HG03064 (cell line): Measurements from ENCODE around the gene ELAPOR2.
"Not testable (repeated sequence)": the region's sequence is repeated elsewhere in the genome, so short reads cannot be mapped to it uniquely, and the experiment has no call there.

ENCODE experiments used
- ATAC-seq: cut with Tn5 transposase; IDR thresholded peaks from one replicate; pipeline ENCODE4 v1.9.1; 2021; ENCODE audit warnings: low read depth; ENCODE audit not compliant: unreplicated experiment

Gene ELAPOR2, protein sequence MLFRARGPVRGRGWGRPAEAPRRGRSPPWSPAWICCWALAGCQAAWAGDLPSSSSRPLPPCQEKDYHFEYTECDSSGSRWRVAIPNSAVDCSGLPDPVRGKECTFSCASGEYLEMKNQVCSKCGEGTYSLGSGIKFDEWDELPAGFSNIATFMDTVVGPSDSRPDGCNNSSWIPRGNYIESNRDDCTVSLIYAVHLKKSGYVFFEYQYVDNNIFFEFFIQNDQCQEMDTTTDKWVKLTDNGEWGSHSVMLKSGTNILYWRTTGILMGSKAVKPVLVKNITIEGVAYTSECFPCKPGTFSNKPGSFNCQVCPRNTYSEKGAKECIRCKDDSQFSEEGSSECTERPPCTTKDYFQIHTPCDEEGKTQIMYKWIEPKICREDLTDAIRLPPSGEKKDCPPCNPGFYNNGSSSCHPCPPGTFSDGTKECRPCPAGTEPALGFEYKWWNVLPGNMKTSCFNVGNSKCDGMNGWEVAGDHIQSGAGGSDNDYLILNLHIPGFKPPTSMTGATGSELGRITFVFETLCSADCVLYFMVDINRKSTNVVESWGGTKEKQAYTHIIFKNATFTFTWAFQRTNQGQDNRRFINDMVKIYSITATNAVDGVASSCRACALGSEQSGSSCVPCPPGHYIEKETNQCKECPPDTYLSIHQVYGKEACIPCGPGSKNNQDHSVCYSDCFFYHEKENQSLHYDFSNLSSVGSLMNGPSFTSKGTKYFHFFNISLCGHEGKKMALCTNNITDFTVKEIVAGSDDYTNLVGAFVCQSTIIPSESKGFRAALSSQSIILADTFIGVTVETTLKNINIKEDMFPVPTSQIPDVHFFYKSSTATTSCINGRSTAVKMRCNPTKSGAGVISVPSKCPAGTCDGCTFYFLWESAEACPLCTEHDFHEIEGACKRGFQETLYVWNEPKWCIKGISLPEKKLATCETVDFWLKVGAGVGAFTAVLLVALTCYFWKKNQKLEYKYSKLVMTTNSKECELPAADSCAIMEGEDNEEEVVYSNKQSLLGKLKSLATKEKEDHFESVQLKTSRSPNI

DNA sequence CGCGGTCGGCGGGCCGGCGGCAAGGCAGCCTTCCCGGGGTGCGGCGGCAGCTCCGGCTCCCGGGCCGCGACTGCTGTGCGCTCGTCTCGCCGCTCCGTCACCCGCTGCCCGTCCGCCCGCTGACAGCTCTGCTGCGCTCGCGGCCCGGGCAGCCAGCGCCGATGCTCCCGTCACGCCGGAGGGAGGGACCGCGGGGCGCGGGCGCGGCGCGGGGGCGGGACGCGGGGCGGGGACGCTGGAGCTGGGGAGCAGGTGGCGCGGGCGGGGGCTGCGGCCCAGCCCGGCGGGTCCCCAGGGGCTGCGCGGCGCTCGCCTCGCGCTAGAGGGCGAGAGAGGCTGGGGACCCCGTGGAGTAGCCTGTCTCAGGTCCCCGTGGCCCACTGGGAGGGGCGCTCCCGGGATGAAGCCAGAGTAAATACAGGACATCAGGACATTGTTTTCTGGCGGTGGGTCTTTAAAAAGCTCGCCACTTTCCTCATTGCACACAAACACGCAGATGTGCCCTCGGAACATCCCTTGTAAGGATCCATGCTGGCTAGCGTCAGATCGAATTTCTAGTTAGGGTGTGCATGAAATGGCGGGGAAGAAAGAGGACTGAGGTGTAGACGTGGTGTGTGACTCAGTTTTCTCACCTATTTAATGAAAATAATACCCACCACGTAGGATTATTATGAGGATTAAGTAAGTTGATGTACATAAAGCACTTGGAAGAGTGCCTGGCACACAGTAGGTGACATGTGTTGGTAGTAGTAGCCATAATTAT, at the start of gene ELAPOR2:
Gene ELAPOR2 (minus strand): TSS at position 130 of the 763 bp plus-strand sequence. CDS start 141 bp downstream, outside the sequence.
- peak; percentile 95 for ATAC-seq

DNA sequence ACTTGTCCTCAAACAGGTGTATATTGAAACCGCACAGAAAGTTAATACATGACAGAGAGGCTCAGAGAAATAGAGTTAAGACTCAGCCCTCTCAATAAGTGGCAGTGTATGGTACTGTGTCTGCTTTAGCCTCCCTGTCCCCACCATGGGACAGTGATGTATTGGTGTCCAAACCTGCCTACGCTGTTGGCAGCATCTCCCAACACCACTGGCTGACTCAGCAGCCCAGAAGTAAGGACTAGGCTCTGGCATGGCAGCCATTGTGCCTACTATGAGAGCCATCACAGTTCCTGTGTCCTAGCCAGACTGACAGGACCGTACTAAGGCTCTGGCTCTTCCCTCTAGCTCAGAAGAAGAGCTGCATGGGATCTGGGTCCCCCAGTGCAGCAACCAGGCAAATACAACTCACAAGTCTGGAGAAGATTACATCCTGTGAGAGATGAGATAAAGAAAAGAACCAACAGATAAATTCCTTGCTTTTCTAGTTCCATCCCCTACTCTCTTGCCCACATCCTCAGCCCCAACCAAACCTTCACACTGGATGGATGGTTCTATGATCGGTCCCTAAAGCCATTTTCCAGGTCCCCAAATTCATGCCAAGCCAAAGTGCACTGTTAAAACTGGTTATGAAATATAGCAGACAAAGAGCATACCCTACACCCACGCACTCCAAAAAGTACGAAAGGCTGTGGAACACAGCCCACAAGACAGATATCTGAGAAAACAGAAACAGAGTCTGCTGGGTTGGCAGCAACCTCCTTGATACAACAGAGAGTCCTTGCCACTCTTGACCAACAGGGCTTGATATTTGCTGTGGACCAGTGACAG, 48.7 kb upstream of the ELAPOR2 start:
- no peak for ATAC-seq

DNA sequence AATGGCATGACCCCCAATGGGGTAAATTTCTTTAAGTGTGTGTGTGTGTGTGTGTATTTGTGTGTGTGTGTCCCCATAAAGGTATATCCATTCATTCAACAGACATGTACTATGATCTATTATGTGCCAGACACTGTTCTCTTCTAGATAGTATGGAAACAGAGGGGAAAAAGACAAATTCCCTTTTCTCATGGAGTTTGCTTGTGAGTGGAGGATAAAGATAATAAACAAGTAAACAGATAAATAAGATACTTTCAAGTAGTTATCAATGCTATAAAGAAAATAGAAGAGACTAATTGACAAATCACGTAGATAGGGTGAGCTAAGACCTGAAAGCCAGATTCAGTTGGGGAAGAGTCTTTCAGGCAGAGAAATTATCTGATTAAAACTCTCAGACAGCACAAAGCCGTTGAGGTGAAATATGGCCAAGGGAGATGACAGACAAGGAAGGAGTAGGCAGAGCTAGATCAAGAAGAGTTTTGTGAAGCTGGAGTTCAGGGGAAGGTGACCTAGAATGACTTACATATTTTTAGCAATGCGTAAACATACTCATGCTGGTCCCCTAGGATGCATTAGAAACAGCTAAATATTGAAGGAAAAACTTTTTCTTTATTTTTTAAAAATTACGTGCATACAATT, 47.6 kb upstream of the ELAPOR2 start:
- no peak for ATAC-seq

DNA sequence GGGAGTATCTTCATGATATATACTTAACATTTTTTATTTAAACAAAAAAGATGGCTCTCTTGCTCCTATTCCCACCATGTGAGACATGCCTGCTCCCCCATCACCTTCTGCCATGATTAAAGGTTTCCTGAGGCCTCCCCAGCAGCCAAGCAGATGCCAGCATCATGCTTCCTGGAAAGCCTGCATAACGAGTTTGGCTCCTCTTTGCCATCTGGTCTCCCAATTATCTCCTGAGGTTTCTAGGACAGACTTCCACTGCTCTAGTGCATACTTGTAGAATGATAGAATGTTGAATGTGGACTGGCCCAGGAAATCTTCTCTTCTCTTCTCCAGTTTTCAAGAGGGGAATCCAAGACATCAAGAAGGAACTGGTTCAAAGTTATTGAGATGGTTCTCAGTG, 45.9 kb upstream of the ELAPOR2 start:
- no peak for ATAC-seq

DNA sequence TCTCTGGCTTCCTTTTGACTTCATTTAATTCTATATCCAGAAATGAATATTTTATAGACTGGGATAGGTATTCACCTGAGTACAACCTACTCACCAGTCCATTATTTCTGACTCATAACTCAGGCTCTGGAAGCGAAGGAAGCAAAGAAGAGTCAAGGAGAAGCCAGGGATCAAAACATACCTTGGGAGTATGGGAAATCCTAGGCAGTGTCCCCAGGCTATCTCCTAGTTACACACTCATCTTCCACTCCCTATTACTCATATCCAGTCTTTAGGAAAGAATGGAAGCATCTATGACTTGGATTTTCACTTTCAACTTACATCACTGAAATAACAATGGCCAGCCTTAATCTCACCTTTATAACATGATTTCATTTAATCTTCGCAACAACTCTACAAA, 40.9 kb upstream of the ELAPOR2 start:
- no peak for ATAC-seq

DNA sequence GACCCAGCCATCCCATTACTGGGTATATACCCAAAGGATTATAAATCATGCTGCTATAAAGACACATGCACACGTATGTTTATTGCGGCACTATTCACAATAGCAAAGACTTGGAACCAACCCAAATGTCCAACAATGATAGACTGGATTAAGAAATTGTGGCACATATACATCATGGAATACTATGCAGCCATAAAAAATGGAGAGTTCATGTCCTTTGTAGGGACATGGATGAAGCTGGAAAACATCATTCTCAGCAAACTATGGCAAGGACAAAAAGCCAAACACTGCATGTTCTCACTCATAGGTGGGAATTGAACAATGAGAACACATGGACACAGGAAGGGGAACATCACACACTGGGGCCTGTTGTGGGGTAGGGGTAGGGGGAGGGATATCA, 37.9 kb upstream of the ELAPOR2 start:
- not testable (repeated sequence) for ATAC-seq

DNA sequence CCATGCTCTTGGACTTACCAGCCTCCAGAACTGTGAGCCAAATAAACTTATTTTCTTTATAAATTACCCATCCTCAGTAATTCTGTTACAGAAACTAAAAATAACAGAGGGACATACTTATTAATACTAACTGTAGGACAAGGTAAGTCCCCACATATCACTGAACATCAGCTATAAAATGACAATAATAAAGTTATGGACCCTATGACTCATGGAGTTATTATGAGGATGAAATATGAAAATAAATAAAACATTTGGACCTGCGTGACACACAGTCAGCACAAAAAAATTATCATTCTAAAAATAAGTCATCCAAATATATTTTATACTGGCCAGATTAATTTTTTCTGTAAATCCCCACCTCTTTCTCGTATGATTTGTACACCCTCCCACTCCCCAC, 34.9 kb upstream of the ELAPOR2 start:
- ATAC-seq: no peak

DNA sequence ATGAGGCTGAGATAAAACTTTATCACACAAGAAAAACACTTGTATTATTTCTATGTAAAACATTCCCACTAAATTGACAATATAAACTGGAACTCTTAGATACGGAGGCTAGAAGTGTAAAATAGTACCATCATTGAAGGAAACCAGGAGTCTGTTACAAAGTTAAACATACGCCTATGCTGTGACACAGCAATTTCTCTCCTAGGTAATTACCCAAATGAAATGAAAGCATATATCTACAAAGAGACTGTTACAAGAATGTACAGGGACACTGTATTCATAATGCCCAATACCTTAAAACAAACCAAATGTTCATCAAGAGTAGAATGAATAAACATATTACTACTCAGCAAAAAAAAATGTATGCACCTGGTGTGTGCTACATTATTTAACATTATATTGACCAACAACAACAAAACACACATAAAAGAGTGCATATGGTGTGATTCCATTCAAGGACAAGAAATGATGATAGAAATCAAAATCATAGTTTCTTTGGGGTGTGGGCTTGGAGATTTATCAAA, 33.2 kb upstream of the ELAPOR2 start:
- no peak for ATAC-seq

DNA sequence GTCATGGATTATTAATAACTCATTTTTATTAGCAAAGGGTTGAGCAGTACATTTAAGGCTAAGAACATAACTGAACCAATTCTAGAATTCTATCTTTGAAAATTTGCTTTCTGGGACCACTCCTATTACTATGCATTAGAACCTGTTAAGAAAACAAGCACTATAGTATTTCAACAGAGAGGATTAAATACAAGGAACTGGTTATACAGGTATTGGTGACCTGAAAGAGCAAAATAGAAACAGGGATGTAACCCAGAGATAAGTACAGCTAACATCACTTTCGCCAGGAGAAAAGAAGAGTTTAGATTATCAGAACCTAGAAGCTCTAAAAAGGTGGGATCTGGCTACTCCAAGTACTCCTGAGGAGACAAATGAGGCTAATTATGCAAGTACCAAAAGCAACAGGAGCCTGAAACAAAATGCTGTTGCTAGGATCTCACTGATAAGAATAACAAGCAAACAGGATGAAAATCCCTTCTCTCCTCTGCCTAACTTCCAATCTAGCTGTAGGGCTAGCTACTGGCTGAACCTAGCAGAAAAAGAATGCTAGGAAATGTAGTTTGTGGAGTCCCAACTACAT, 32.1 kb upstream of the ELAPOR2 start:
- ATAC-seq: no peak

DNA sequence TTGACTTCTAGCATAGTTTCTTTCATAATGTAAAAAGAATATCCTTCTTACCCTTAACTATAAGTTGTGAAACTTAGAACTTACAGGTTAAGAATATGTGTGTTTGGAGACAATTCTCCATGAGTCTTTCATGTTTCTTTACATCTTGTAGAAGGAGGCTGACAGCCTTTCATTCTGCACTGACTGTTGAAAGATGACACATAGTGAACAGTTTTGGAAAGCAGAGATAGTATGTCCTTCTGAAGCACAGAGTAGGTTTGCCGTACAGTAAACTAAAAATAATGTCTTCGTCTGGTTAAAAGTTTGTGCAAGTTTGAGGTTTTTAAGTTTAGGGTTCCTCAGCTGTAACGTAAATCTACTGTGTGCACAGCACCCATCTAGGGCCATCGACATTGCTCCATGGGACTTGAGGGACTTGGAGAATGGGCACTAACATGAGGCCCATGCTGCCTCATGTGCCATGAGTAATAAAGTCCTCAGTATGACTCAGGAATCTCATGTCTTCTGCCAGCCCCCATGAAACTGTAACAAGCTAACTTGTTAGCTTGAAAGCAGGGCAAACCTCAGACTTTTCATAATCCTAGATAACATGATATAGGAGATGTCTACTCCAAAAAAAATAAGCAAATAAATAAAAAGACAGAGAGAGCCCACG, 24.5 kb upstream of the ELAPOR2 start:
- ATAC-seq: no peak

DNA sequence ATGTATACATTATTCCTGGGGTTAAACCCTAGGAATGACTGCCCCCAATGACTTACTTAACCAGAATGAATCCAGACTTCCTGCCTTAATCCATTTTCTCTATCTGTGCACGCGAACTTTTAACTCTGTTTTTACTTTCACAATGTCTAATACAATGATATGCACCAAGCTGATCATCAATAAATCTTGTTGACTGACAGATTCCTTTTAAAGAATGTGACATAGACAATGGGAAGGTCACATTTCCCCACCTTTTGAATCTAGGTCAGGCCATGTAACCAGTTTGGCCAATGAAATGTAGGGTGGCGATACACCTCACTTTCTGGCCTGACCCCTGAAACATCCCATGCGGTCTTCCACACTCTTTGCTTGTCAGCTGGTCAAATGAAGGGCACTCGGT, 23.2 kb upstream of the ELAPOR2 start:
- no peak for ATAC-seq

DNA sequence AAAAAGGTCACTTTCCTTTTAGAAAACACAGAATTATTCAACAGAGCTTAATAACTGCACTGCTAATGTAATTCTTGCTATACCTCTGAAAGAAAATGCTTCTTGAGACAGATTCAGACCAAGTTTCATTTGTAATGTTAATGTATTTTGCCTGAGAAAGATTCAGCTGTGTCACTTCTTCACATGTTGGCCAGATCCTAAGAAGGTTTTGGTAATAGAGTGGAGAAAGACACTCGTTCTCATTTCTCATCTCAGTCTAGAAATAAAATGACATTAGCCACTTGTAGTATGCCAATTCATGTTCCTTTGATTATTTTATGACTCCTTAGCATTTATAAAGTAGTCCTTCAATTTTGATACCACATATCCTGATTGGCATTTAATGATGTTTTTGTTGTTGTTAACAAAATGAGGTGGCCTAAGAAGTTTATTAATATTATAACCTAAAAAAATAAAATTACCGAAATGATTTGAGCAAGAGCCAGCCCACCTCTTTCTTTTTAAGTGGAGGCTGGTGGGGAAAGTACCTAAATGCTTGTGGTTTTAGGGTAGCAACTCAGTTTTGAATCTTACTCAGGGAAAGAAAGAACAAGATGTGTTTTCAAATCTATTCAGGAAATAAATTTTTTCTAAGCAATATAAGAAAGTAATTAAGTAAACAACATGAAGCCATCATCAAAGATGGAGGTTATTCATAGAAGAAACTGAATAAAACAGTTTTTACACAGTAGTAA, 16.4 kb upstream of the ELAPOR2 start:
- ATAC-seq: no peak

DNA sequence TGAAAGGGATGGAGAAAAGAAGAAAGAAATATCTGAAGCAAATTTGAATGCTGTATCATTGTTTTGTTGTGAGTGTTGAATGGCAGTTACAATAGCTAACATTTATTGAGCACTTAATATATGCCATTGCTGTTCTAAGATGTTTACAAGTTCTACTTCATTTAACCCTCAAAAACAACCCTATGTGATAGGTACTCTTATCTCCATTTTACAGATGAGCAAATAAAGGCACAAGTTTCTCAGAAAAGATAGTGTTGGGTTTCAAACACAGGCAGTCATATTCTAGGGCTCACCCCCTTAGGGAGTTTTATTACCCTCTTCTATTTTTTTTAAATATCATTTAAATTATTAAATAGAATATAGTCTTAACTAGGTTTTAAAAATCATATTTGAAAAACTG, 8.3 kb upstream of the ELAPOR2 start:
- ATAC-seq: no peak

DNA sequence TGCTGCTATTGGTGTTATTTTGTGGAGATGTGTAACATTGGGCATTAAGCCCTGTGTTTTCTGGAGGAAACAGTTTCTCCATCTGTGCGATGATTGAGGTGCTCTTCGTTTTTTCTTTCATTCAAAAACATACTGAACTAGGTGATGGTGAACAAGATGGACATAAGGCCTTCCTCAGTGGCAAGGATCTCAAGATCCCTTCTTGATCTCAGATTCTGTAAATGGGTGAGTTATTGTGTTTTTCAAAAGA, 759 bp upstream of the ELAPOR2 start:
- no peak for ATAC-seq

DNA sequence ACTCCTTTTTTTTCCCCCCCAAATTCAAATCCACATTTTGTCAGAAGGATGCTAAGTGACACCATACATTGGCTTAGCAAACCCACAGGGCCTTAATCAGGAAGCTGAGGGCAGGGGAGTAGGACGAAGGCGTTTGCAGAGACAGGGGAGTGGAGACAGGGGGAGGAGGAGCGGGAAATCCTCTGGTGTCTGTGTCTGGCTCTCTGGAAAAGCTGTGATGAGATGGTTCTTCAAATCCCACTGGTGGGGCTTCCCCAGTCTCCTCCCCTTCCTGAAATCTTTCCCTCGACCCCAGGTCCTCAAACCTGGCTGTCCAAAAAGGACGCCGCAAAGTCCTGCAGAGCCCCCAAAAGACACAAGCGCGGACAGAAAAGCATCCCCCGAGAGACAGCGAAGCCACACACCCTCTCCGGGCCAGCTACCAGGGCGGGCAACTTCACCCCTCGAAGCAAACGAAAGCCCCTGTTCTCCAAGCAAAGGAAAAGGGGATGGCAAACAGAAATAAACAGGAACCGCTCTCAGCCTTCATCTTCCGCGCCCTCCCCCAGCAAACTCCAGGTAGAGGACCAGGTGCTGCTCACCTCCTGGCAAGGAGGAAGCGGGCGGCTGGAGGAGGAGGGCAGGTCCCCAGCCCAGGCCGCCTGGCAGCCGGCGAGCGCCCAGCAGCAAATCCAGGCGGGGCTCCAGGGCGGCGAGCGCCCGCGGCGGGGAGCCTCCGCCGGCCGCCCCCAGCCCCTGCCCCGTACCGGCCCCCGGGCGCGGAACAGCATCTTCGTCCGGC, 520 bp downstream of the ELAPOR2 start:
- peak; percentile 54 for ATAC-seq

DNA sequence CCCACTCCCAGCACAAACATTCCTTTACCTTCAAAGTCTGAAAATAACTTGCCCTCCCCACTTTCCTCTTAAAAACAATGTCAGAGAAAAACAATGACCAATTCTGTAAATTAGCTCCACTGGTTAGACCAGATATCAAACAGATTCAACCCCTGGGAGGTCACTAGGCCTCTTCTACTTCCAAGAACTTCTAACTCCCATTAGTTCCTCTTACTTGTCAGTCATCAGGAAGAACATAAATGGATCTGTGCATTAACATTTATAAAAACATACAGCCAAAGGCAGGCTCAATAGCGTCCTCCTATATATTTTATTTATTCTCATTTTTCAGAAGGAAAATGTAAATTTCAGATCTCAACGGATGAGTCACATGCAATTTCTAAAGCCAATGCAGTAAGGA, 2.2 kb downstream of the ELAPOR2 start:
- no peak for ATAC-seq

DNA sequence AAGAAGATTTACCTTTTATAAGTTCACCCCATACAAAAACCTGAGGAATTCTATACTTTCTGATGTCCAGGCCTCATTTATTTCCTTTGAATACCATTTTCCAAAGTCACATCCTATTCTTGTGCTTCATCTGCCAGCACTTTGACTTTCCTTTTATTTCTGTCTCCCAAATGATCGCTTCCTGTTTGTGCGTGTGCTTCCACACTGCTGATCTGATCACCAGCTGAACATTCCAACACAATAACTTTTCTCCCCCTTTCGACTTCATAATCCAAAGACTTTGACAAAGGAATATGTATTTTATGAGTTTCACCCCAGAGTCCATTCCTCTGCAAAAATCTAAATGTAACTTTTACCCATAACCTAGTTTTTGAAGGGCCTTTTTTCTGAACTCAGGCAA, 3.1 kb downstream of the ELAPOR2 start:
- ATAC-seq: no peak
